Fibroblast of the aortic adventitia (primary cell): Measurements from ENCODE around the gene SMARCD3. TPM values are rescaled to one million over a fixed set of nuclear protein-coding genes. Genes with fewer than 3 reads are reported as not detected.

ENCODE experiments used
- DNase-seq: peaks from one replicate; pipeline ENCODE4 v3.0.0-alpha.2; 2010; ENCODE audit warnings: low read depth
- H3K4me3 ChIP-seq: 2 replicates; pipeline ENCODE4 v1.5.1; 2011; ENCODE audit warnings: low read depth, mild to moderate bottlenecking, control low read depth, low read length, moderate library complexity
- CTCF ChIP-seq: IDR thresholded peaks from 2 replicates; pipeline ENCODE4 v1.5.1; 2011; ENCODE audit warnings: mild to moderate bottlenecking, low read length, control low read depth, inconsistent platforms; ENCODE audit not compliant: insufficient read depth
- total RNA-seq: library from RNA; depleted of rRNA; stranded (reverse); fragments of >200 nt; gene quantifications from 2 replicates; pipeline ENCODE4 v1.2.3, GENCODE V29; 2012; ENCODE audit warnings: low replicate concordance

The SMARCD3 gene
- total RNA-seq, 1 donor = 44.9 TPM

GRCh38 chr7:151254851-151255250 is 6.4 kb upstream of the SMARCD3 start:
- DNase-seq = no peak
- H3K4me3 ChIP-seq = no peak overlapping the region
- no peak for TF ChIP-seq CTCF

- DNase-seq = no peak
- no peak overlapping the region for H3K4me3 ChIP-seq
- no peak for TF ChIP-seq CTCF
Observed at GRCh38 chr7:151254316-151254715, 5.8 kb upstream of the SMARCD3 start.

- H3K4me3 ChIP-seq = no peak overlapping the region
- no peak for TF ChIP-seq CTCF
- DNase-seq = no peak
Observed at GRCh38 chr7:151252961-151253711, 4.6 kb upstream of the SMARCD3 start.

GRCh38 chr7:151252561-151252835 is 4.0 kb upstream of the SMARCD3 start:
- peak overlapping the region; percentile 72 for H3K4me3 ChIP-seq
- DNase-seq = no peak
- no peak for TF ChIP-seq CTCF

GRCh38 chr7:151251689-151252560 is 3.4 kb upstream of the SMARCD3 start:
- peak overlapping the region; percentile 72 for H3K4me3 ChIP-seq
- no peak for TF ChIP-seq CTCF
- DNase-seq = peak; percentile 70

- peak overlapping the region; percentile 72 for H3K4me3 ChIP-seq
- TF ChIP-seq CTCF = no peak
- DNase-seq = peak; percentile 21
Observed at GRCh38 chr7:151251328-151251688, 2.8 kb upstream of the SMARCD3 start.
